Smooth muscle cell (in vitro differentiated cells): ENCODE data around the gene XRCC4. TPM values are rescaled to one million over a fixed set of nuclear protein-coding genes. Genes with fewer than 3 reads are reported as not detected.

Experiments used
- DNase-seq: peaks from one replicate; lab custom pipeline; 2025; ENCODE audit not compliant: unreplicated experiment; lab: John Stamatoyannopoulos, UW
- H2AFZ ChIP-seq: fragments of 200-600 bp; sonication (generic); 2 replicates; pipeline ENCODE4 v1.6.0; 2016; ENCODE audit warnings: antibody characterized with exemption, low read depth, mild to moderate bottlenecking
- H3F3A ChIP-seq: fragments of 200-600 bp; sonication (generic); 2 replicates; pipeline ENCODE4 v1.6.0; 2017; ENCODE audit warnings: antibody characterized with exemption, low read depth
- H3K27ac ChIP-seq: fragments of 200-600 bp; sonication (generic); 2 replicates; pipeline ENCODE4 v1.5.1; 2016; ENCODE audit warnings: low read depth, mild to moderate bottlenecking
- H3K27me3 ChIP-seq: fragments of 200-600 bp; sonication (generic); 2 replicates; pipeline ENCODE4 v1.6.1; 2016; ENCODE audit warnings: low read depth, mild to moderate bottlenecking
- H3K36me3 ChIP-seq: fragments of 200-600 bp; sonication (generic); 2 replicates; pipeline ENCODE4 v1.5.1; 2016; ENCODE audit warnings: low read depth
- H3K4me1 ChIP-seq: fragments of 200-600 bp; sonication (generic); 2 replicates; pipeline ENCODE4 v1.5.1; 2016; ENCODE audit warnings: low read depth
- H3K4me2 ChIP-seq: fragments of 200-600 bp; sonication (generic); 2 replicates; pipeline ENCODE4 v1.6.0; 2016; ENCODE audit warnings: mild to moderate bottlenecking
- H3K4me3 ChIP-seq: fragments of 200-600 bp; sonication (generic); 2 replicates; pipeline ENCODE4 v1.5.1; 2016; ENCODE audit warnings: mild to moderate bottlenecking
- H3K79me2 ChIP-seq: fragments of 200-600 bp; sonication (generic); 2 replicates; pipeline ENCODE4 v1.6.0; 2016; ENCODE audit warnings: low read depth, mild to moderate bottlenecking
- H3K9ac ChIP-seq: fragments of 200-600 bp; sonication (generic); 2 replicates; pipeline ENCODE4 v1.6.0; 2016; ENCODE audit warnings: low read depth
- H3K9me3 ChIP-seq: fragments of 200-600 bp; sonication (generic); replicated peaks from 2 replicates; pipeline ENCODE4 v1.5.1; 2016; ENCODE audit warnings: low read depth
- H4K20me1 ChIP-seq: fragments of 200-600 bp; sonication (generic); 2 replicates; pipeline ENCODE4 v1.6.0; 2016; ENCODE audit warnings: low read depth
- WGBS: methylation state at CpG from one replicate; pipeline ENCODE4 v1.1.7; 2016; ENCODE audit warnings: low lambda C conversion rate; 5-methylcytosine and 5-hydroxymethylcytosine counted together
- polyA plus RNA-seq: library from polyadenylated mRNA; unstranded; fragments of >200 nt; fragmentation: Nextera tagmentation; extraction: Ambion mirVana; gene quantifications from 2 replicates; pipeline ENCODE4 v1.2.1, GENCODE V29; 2016
- total RNA-seq: library from RNA; depleted of rRNA; stranded (reverse); fragments of >200 nt; gene quantifications from 2 replicates; pipeline ENCODE4 v1.2.3, GENCODE V29; 2014
- TF ChIP-seq, protein P1 (sequence below): fragments of 200-600 bp; sonication (generic); IDR thresholded peaks from 2 replicates; pipeline ENCODE4 v1.5.1; 2017; ENCODE audit warnings: borderline replicate concordance, mild to moderate bottlenecking, antibody characterized with exemption; ENCODE audit not compliant: insufficient read depth, poor library complexity, severe bottlenecking

The XRCC4 gene
- total and polyA plus RNA-seq, 2 experiments from 2014 or later = 98.1 to 110 TPM

DNA sequence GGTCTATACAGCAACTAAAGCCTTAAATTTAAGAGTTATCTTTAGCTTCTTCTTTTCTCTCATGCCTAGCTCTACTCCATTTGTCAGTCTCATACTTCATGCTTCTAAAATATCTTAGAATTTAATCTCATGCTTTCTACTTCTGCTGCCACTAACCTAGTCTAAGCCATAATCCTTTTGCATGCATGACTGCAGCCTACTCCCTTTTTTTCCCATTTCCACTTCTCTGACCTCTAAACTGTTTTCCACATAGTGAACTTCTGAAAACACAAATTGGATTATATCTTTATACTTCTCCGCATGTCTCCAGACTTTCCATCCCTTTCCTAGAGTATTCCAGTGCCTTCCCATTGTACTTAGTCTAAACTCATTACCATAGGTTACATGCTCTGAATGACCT lies 193.0 kb downstream of the XRCC4 start:
- Histone ChIP-seq H3K9me3 (no peaks in the 10 kb centered on the region), H3K79me2 (peaks cover 5% of the 10 kb centered on the region), H3K9ac (no peak overlapping the region), H3K36me3 (peaks cover 5% of the 10 kb centered on the region), H3K4me1 (no peaks in the 10 kb centered on the region), H3K4me2 (no peak overlapping the region), H3F3A (no peaks in the 10 kb centered on the region), H4K20me1 (no peaks in the 10 kb centered on the region), H3K27me3 (no peaks in the 10 kb centered on the region), H2AFZ (no peak overlapping the region), H3K4me3 (no peak overlapping the region), H3K27ac (no peak overlapping the region)
- DNase-seq = no peak
- WGBS = 97% methylated on average over 1 of the region's 1 CpG
- TF ChIP-seq, protein P1, sequence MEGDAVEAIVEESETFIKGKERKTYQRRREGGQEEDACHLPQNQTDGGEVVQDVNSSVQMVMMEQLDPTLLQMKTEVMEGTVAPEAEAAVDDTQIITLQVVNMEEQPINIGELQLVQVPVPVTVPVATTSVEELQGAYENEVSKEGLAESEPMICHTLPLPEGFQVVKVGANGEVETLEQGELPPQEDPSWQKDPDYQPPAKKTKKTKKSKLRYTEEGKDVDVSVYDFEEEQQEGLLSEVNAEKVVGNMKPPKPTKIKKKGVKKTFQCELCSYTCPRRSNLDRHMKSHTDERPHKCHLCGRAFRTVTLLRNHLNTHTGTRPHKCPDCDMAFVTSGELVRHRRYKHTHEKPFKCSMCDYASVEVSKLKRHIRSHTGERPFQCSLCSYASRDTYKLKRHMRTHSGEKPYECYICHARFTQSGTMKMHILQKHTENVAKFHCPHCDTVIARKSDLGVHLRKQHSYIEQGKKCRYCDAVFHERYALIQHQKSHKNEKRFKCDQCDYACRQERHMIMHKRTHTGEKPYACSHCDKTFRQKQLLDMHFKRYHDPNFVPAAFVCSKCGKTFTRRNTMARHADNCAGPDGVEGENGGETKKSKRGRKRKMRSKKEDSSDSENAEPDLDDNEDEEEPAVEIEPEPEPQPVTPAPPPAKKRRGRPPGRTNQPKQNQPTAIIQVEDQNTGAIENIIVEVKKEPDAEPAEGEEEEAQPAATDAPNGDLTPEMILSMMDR = no peak

DNA sequence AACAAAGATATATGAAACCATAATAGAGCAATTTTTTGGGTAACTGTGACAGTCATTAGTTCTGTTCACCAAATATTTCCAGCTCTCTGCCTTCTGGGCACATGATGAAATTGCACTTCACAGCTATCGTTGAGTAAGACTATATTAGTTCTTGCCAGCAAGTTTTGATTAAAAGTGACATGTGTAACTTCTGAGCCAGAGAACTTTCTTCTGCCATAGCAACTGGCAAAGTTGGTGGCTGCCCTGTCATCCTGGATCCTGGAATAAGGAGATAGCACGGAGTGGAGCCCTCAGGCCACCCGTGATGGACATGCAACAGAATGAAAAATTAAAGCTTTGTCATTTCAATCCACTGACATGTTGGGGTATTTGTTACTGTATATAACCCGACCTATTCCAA lies 199.8 kb downstream of the XRCC4 start:
- TF ChIP-seq, protein P1 = no peak
- Histone ChIP-seq H3K4me1 (peaks cover 11% of the 10 kb centered on the region), H3K9ac (no peak overlapping the region), H4K20me1 (no peaks in the 10 kb centered on the region), H3K9me3 (no peaks in the 10 kb centered on the region), H3K27me3 (no peaks in the 10 kb centered on the region), H3F3A (no peaks in the 10 kb centered on the region), H2AFZ (no peak overlapping the region), H3K27ac (no peak overlapping the region), H3K4me3 (no peak overlapping the region), H3K79me2 (peaks cover 5% of the 10 kb centered on the region), H3K36me3 (peaks cover 5% of the 10 kb centered on the region), H3K4me2 (no peak overlapping the region)
- DNase-seq = no peak
- 90% methylated on average over 4 of the region's 4 CpGs for WGBS

DNA sequence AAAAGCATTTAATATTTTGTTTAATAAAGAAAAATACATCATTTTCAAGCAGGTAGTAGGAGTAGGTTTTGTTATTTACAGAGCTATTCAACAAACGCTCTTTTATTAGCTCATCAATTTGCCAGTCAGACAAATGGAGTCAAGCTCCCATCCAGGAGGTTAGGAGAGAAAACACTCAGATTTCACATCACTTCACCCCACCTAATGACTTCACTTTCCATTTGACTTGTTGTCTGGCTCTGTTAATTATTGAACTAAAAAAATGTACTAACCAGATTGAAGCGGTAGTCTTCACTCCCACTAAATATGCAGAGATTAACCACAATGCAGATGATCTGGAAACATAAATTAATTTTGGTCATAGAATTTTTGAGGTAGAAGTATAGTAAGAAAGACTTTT lies 200.6 kb downstream of the XRCC4 start:
- TF ChIP-seq, protein P1 = no peak
- Histone ChIP-seq H3K9ac (no peak overlapping the region), H3K79me2 (peaks cover 5% of the 10 kb centered on the region), H3K4me2 (no peak overlapping the region), H3K4me3 (no peak overlapping the region), H3K27me3 (no peaks in the 10 kb centered on the region), H3F3A (no peaks in the 10 kb centered on the region), H4K20me1 (no peaks in the 10 kb centered on the region), H3K36me3 (peaks cover 5% of the 10 kb centered on the region), H3K27ac (no peak overlapping the region), H3K9me3 (no peaks in the 10 kb centered on the region), H3K4me1 (peaks cover 11% of the 10 kb centered on the region), H2AFZ (no peak overlapping the region)
- DNase-seq = no peak
- WGBS = 91% methylated on average over 2 of the region's 2 CpGs

DNA sequence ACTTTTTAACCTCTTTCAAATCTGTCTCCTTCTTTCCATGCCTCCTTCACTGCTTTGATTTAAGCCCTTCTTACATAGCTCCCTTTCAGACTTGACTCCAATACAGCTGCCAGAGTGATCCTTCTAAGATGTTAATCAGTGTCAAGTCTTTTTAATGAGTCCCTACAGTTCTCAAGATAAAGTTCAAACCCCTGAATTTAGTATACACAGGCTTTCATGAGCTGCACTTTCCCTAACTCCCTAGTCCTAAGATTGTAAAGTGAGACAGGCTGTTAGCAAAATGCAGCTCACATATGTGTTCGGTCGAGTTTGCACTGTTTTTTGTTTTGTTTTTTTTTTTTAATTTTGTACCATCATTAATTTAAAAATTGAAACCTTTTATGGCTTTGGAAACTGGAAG lies 203.8 kb downstream of the XRCC4 start:
- H3K4me3 ChIP-seq = no peak overlapping the region
- H3K4me2 ChIP-seq = no peak overlapping the region

More for the DNA sequence above, 203.8 kb downstream of the XRCC4 start:
- H3K36me3 ChIP-seq = no peaks in the 10 kb centered on the region
- H3K27me3 ChIP-seq = no peaks in the 10 kb centered on the region
- no peaks in the 10 kb centered on the region for H4K20me1 ChIP-seq
- peaks cover 11% of the 10 kb centered on the region for H3K4me1 ChIP-seq
- no peak overlapping the region for H2AFZ ChIP-seq
- WGBS = 65% methylated on average over 2 of the region's 2 CpGs
- DNase-seq = no peak
- H3K9ac ChIP-seq = no peak overlapping the region
- H3K9me3 ChIP-seq = no peaks in the 10 kb centered on the region
- no peak overlapping the region for H3K27ac ChIP-seq
- no peaks in the 10 kb centered on the region for H3F3A ChIP-seq
- TF ChIP-seq, protein P1 = no peak
- no peaks in the 10 kb centered on the region for H3K79me2 ChIP-seq
